Measurements from ENCODE around the gene MR1.

Gene MR1

DNA sequence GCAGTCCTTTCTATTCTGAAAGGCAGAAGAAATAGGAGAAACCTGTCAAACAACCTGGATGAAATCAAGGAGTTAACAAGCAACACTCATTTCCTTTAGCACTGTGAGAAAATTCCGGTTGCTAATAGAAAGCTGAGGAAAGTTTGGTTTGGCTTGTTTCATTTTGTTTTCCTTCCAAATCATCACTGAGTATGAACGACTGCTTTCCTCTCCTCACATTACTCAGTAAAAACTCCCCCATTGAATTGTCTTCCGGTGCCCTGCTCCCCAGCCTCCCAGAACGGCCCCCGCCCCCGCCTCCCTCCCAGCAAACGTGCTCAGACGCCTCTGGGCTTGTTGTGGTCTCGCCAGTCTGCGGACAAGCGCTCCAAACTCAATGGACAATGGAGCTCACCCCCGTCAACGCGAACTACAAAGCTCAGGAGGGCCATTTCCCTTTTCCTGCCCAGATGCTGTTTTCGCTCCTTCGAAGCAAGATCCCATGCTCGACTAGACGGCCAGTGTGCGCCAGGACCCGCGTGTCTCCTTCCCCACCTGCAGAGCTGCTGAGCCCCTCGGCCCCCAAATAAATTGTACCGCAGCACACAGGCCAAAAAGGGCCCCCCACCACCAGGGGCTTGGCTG is 11.9 kb upstream of the MR1 start:
- peak overlapping the region; percentile 87 to 100 for H3K4me3 ChIP-seq (ENCODE audit: low read depth in 1 of 2, low read length in 1 of 2)
- peak overlapping the region; percentile 95 for H3K27ac ChIP-seq
- H3K36me3 ChIP-seq = no peaks in the 10 kb centered on the region
- H3K27me3 ChIP-seq = no peaks in the 10 kb centered on the region
- H3K9me3 ChIP-seq = no peaks in the 10 kb centered on the region
- TF ChIP-seq, protein P1, sequence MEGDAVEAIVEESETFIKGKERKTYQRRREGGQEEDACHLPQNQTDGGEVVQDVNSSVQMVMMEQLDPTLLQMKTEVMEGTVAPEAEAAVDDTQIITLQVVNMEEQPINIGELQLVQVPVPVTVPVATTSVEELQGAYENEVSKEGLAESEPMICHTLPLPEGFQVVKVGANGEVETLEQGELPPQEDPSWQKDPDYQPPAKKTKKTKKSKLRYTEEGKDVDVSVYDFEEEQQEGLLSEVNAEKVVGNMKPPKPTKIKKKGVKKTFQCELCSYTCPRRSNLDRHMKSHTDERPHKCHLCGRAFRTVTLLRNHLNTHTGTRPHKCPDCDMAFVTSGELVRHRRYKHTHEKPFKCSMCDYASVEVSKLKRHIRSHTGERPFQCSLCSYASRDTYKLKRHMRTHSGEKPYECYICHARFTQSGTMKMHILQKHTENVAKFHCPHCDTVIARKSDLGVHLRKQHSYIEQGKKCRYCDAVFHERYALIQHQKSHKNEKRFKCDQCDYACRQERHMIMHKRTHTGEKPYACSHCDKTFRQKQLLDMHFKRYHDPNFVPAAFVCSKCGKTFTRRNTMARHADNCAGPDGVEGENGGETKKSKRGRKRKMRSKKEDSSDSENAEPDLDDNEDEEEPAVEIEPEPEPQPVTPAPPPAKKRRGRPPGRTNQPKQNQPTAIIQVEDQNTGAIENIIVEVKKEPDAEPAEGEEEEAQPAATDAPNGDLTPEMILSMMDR (IDR thresholded peaks at IDR 0.05) = no peak
- peaks cover 23 to 28% of the 10 kb centered on the region in 2 experiments for H3K4me1 ChIP-seq (ENCODE audit: control insufficient read depth in 1 of 2, insufficient read depth in 1 of 2, low read depth in 1 of 2, low read length in 1 of 2)

DNA sequence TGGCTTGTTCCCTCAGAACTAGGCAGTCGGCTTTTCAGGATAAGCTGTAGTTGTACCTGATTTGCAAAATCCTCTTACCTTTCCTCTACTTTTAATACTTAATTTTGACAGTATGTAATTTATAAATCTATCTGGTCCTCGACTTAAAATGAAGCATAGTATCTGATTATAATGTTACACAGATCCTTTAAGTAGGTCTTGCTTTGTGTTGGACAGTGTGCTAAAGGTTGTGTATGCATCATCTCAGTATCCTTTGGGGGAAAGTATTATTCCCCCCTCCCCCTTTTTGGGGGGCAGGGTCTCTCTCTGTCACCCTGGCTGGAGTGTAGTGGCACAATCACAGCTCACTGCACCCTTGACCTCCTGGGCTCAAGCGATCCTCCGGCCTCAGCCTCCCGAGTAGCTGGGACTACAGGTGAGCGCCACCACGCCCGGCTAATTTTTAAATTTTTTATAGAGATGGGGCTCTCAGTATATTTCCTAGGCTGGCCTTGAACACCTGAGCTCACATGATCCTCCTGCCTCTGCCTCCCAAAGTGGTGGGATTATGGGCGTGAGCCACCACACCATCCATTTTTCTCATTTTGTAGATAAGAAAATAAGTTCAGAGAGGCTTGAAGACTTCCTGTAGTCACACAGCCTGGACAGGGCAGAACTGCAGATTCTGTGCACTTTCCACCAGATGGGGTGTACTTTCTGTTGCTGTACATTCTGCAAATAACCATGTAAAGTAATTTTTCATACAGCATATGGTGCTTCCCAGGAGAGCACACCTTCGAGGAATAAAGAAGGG is 10.3 kb upstream of the MR1 start:
- H3K27ac ChIP-seq = peak overlapping the region; percentile 95
- peaks cover 8% of the 10 kb centered on the region for H3K27me3 ChIP-seq
- H3K4me3 ChIP-seq (ENCODE audit: low read depth in 1 of 2, low read length in 1 of 2) = peak overlapping the region; percentile 87 to 100
- H3K9me3 ChIP-seq = no peaks in the 10 kb centered on the region
- H3K4me1 ChIP-seq (ENCODE audit: control insufficient read depth in 1 of 2, insufficient read depth in 1 of 2, low read depth in 1 of 2, low read length in 1 of 2) = peaks cover 23 to 28% of the 10 kb centered on the region in 2 experiments
- TF ChIP-seq, protein P1 (IDR thresholded peaks at IDR 0.05) = no peak
- H3K36me3 ChIP-seq = no peaks in the 10 kb centered on the region

DNA sequence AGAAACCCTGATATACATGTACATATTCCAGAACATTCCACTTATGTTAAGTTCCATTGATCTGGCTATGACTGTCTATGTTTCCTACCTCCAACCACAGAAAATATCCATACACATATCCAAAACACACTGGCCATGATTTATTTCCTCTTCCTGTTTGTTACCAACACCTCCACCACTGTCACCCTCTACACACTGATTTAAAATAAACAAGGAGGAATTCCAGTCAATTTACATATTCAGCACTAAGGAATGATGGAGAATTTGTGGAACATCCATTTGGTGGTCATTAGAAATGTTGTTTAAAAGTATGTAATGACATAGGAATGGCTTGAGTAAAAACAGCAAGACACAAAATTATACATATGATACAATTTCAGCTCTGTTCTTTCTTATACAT is 5.6 kb upstream of the MR1 start:
- no peak overlapping the region for H3K27ac ChIP-seq

DNA sequence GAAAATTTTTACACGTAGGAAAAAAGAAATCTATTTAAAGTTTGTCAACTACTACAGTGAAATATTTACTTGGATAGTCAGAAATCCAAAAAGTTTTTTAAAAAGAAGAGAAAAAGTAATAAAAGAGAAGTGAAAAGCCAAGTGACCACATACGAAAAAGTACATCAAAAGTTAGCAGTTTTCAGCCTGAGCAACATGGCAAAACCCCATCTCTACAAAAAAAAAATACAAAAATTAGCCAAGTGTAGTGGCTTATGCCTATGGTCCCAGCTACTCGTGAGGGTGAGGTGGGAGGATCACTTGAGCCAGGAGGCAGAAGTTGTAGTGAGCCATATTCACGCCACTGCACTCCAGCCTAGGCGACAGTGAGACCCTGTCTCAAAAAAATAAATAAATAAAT is 5.2 kb upstream of the MR1 start:
- peaks cover 8 to 10% of the 10 kb centered on the region in 2 experiments for H3K4me1 ChIP-seq (ENCODE audit: control insufficient read depth in 1 of 2, insufficient read depth in 1 of 2, low read depth in 1 of 2, low read length in 1 of 2)
- no peak overlapping the region for H3K4me3 ChIP-seq (ENCODE audit: low read depth in 1 of 2, low read length in 1 of 2)
- H3K27ac ChIP-seq = no peak overlapping the region
- no peaks in the 10 kb centered on the region for H3K36me3 ChIP-seq
- no peaks in the 10 kb centered on the region for H3K9me3 ChIP-seq
- TF ChIP-seq, protein P1 (IDR thresholded peaks at IDR 0.05) = no peak
- peaks cover 8% of the 10 kb centered on the region for H3K27me3 ChIP-seq

More for the DNA sequence above, 5.6 kb upstream of the MR1 start:
- Histone ChIP-seq H3K36me3 (no peaks in the 10 kb centered on the region), H3K9me3 (no peaks in the 10 kb centered on the region), H3K27me3 (peaks cover 8% of the 10 kb centered on the region), H3K4me3 (ENCODE audit: low read depth in 1 of 2, low read length in 1 of 2) (no peak overlapping the region), H3K4me1 (ENCODE audit: control insufficient read depth in 1 of 2, insufficient read depth in 1 of 2, low read depth in 1 of 2, low read length in 1 of 2) (peaks cover 5% of the 10 kb centered on the region in 2 experiments)
- TF ChIP-seq, protein P1 (IDR thresholded peaks at IDR 0.05) = no peak

DNA sequence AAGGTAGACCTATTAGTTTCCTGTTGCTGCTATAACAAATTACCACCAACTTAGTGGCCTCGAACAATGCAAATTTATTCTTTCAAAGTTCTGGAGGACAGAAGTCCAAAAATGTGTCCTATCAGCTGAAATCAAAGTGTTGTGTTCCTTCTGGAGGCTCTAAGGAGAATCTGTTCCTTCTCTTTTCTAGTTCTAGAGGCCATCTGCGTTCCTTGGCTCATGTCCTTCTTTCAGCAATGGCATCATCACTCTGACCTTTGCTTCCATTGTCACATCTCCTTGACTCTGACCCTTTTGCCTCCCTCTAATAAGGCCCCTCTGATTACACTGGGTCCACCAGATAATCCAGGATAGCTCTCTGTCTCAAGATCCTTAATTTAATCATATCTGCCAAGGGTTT is 1.2 kb upstream of the MR1 start:
- Histone ChIP-seq H3K36me3 (no peaks in the 10 kb centered on the region), H3K9me3 (no peaks in the 10 kb centered on the region), H3K4me1 (ENCODE audit: control insufficient read depth in 1 of 2, insufficient read depth in 1 of 2, low read depth in 1 of 2, low read length in 1 of 2) (peaks cover 43 to 47% of the 10 kb centered on the region in 2 experiments), H3K4me3 (ENCODE audit: low read depth in 1 of 2, low read length in 1 of 2) (no peak overlapping the region), H3K27ac (peak overlapping the region; percentile 90), H3K27me3 (peaks cover 8% of the 10 kb centered on the region)
- TF ChIP-seq, protein P1 (IDR thresholded peaks at IDR 0.05) = no peak
